ENCODE results near the gene TANC2. TPM values are rescaled to one million over a fixed set of nuclear protein-coding genes. Genes with fewer than 3 reads are reported as not detected.

The TANC2 gene
- total RNA-seq (2021; ENCODE audit: unreplicated experiment) = 77.5 TPM
- polyA plus RNA-seq (2012; ENCODE audit: insufficient read length) = 28.2 TPM
- percentile 91 among the genes with signal in this experiment for Bru-seq, nascent RNA
- BruChase-seq, experiment 1, labeled RNA remaining after a 2-hour chase = percentile 72 among the genes with signal in this experiment
- percentile 74 among the genes with signal in this experiment for BruChase-seq, experiment 2, labeled RNA remaining after a 6-hour chase
- long read RNA-seq, partial matches to known transcripts = 0 of 19 reads
- long read RNA-seq, other reads (novel, unspliced or antisense) = 19 of 19 reads

DNA sequence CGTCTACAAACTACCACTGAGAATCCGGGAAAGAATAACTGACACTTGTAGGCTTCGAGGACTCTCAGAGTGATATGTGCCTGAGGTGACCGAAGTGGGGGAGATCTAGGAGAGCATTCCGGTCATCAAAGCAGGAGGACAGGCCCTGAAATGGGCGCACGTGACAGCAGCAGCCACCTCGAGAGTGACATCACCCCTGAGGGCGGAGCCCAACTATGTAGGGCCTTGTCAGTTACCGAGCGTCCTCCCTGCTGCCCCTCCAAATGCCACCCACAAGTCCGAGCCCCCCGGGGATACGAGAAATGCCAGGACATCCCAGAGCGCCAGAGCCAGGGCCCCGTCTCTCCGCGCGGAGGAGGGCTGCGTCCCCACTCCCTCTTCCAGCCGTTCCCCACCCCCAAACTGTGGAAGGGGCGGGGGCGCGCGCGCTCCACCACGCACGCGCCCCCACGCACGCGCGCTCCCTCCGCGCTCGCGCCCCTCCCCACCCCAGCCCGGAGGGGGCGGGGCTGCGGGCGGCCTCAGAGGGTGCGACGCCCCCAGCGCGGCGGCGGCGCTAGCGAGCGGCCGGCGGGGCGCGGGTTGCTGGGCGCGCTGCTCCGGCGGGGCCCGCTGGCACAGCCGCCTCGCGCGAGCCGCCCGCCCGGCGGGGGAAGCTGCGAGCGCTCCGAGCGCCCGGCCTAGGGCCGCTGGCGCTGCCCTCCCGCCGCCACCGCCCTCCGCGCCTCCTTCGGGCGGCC lies at the start of gene TANC2:
TANC2 (plus strand) TSS at position 550 of the 740 bp plus-strand sequence. CDS start 43,325 bp downstream, outside the sequence.
- TSS peak; percentile 73 for BruUV-seq (replicated peaks)
- no peak for DNase-seq (ENCODE audit: low read depth, low spot score)
- intact Hi-C loops (cut with micrococcal nuclease; ENCODE audit: unreplicated experiment) (loop anchor here (10.0 kb wide), 1 partner anchor 141 kb away; no protein-coding TSS in a partner anchor), in situ Hi-C loops (cut with HindIII; ENCODE audit: low pct_unique_long_range_greater_than_20kb, low sequenced_read_pairs) (no loop called here)
- Histone ChIP-seq H3K4me1 (ENCODE audit: control insufficient read depth, insufficient read depth, low read length) (peaks cover 28% of the 10 kb centered on the region), H3K27me3 (ENCODE audit: control insufficient read depth, insufficient read depth, low read length) (no peaks in the 10 kb centered on the region), H3K36me3 (ENCODE audit: control insufficient read depth, insufficient read depth, low read length) (peaks cover 3% of the 10 kb centered on the region; the same call in 1 of the 2 replicates), H3K27ac (ENCODE audit: low read length) (peak within 1 kb of the TSS; percentile 90), H3K9me3 (ENCODE audit: control insufficient read depth, insufficient read depth, low read depth, low read length) (no peaks in the 10 kb centered on the region), H3K4me3 (ENCODE audit: low read depth in 2 of 2, low read length in 2 of 2) (peak within 1 kb of the TSS; percentile 77 to 95)
- peak; percentile 89 for ATAC-seq
- CTCF ChIA-PET = no interaction called here
- TF ChIP-seq, protein P1, sequence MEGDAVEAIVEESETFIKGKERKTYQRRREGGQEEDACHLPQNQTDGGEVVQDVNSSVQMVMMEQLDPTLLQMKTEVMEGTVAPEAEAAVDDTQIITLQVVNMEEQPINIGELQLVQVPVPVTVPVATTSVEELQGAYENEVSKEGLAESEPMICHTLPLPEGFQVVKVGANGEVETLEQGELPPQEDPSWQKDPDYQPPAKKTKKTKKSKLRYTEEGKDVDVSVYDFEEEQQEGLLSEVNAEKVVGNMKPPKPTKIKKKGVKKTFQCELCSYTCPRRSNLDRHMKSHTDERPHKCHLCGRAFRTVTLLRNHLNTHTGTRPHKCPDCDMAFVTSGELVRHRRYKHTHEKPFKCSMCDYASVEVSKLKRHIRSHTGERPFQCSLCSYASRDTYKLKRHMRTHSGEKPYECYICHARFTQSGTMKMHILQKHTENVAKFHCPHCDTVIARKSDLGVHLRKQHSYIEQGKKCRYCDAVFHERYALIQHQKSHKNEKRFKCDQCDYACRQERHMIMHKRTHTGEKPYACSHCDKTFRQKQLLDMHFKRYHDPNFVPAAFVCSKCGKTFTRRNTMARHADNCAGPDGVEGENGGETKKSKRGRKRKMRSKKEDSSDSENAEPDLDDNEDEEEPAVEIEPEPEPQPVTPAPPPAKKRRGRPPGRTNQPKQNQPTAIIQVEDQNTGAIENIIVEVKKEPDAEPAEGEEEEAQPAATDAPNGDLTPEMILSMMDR (IDR thresholded peaks at IDR 0.05) = peak; percentile 43; the same call in 1 of the 2 replicates
- peak; percentile 87 for TF ChIP-seq TCF7L2 (IDR thresholded peaks at IDR 0.05; ENCODE audit: low read depth, low read length)
- no peak for TF ChIP-seq POLR2AphosphoS5 (IDR thresholded peaks at IDR 0.05; ENCODE audit: low read depth, low read length)
- TF ChIP-seq SIN3A (IDR thresholded peaks at IDR 0.05; ENCODE audit: borderline replicate concordance, insufficient read depth, low read depth, low read length) = no peak
- TF ChIP-seq, protein P2, sequence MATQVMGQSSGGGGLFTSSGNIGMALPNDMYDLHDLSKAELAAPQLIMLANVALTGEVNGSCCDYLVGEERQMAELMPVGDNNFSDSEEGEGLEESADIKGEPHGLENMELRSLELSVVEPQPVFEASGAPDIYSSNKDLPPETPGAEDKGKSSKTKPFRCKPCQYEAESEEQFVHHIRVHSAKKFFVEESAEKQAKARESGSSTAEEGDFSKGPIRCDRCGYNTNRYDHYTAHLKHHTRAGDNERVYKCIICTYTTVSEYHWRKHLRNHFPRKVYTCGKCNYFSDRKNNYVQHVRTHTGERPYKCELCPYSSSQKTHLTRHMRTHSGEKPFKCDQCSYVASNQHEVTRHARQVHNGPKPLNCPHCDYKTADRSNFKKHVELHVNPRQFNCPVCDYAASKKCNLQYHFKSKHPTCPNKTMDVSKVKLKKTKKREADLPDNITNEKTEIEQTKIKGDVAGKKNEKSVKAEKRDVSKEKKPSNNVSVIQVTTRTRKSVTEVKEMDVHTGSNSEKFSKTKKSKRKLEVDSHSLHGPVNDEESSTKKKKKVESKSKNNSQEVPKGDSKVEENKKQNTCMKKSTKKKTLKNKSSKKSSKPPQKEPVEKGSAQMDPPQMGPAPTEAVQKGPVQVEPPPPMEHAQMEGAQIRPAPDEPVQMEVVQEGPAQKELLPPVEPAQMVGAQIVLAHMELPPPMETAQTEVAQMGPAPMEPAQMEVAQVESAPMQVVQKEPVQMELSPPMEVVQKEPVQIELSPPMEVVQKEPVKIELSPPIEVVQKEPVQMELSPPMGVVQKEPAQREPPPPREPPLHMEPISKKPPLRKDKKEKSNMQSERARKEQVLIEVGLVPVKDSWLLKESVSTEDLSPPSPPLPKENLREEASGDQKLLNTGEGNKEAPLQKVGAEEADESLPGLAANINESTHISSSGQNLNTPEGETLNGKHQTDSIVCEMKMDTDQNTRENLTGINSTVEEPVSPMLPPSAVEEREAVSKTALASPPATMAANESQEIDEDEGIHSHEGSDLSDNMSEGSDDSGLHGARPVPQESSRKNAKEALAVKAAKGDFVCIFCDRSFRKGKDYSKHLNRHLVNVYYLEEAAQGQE (IDR thresholded peaks at IDR 0.05; ENCODE audit: insufficient read depth in 1 of 2, low read depth in 2 of 2, low read length in 1 of 2) = no peak
- POLR2A ChIA-PET = no interaction called here

DNA sequence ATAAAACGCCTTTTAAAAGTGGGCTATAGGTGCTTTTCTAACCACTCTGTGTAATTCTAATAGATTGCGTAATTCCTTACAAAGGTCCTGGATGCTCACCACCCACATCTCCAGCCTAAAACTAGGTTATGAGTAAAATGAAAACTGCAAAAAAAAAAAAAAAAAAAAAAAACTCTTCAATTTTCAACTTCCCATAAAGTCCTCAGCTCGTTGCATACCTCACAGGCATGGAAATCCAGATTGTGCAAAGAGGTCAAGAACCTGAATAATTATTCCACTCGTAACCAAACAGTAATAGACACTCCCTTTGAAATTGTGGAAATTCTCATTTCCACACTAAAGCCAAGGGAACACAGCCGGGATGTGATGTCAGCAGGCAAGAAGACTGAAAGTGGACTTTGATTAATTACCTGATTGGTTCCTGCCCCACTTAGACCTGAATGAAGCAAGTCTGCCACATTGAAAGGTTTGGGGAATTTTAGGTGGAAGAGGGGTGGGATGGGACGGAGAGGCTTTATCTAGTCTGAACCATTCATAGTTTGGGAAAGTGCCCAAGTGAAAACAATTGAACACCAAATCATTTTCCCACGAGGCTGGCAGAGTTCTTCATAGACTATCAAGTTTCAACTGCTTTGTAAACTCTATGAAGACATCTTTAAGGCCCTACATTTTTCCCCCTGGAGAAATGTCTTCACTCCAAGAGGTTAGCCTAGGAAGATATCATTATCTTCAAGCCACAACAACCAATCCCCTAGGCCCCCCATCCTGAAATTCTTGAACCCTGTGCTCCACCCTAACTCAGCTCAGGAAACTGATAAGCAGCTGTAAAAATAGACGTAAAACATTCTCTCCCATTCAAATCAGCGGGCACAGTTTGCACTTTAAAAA lies 49.1 kb upstream of the TANC2 start:
- Histone ChIP-seq H3K27ac (ENCODE audit: low read length) (no peak overlapping the region), H3K9me3 (ENCODE audit: control insufficient read depth, insufficient read depth, low read depth, low read length) (no peaks in the 10 kb centered on the region), H3K4me1 (ENCODE audit: control insufficient read depth, insufficient read depth, low read length) (no peaks in the 10 kb centered on the region), H3K4me3 (ENCODE audit: low read depth in 2 of 2, low read length in 2 of 2) (no peak overlapping the region), H3K27me3 (ENCODE audit: control insufficient read depth, insufficient read depth, low read length) (no peaks in the 10 kb centered on the region), H3K36me3 (ENCODE audit: control insufficient read depth, insufficient read depth, low read length) (no peaks in the 10 kb centered on the region)
- no TSS peak for BruUV-seq (replicated peaks)
- DNase-seq (ENCODE audit: low read depth, low spot score) (no peak), ATAC-seq (no peak)
- TF ChIP-seq, protein P1 (IDR thresholded peaks at IDR 0.05) = no peak
- TF ChIP-seq, protein P2 (IDR thresholded peaks at IDR 0.05; ENCODE audit: insufficient read depth in 1 of 2, low read depth in 2 of 2, low read length in 1 of 2) = no peak
- TF ChIP-seq POLR2AphosphoS5 (IDR thresholded peaks at IDR 0.05; ENCODE audit: low read depth, low read length) = no peak
- no peak for TF ChIP-seq TCF7L2 (IDR thresholded peaks at IDR 0.05; ENCODE audit: low read depth, low read length)
- TF ChIP-seq SIN3A (IDR thresholded peaks at IDR 0.05; ENCODE audit: borderline replicate concordance, insufficient read depth, low read depth, low read length) = no peak
- POLR2A ChIA-PET = interaction anchor here (0.6 kb wide), 1 partner anchor 611 kb away, joined by 4 read pairs; no protein-coding TSS in a partner anchor
- CTCF ChIA-PET = no interaction called here
- intact Hi-C loops (cut with micrococcal nuclease; ENCODE audit: unreplicated experiment) = no loop called here
- in situ Hi-C loops (cut with HindIII; ENCODE audit: low pct_unique_long_range_greater_than_20kb, low sequenced_read_pairs) = no loop called here
